ENCODE data around the gene TLCD2. TPM values are rescaled to one million over a fixed set of nuclear protein-coding genes. Genes with fewer than 3 reads are reported as not detected.
"Not testable (repeated sequence)": the region's sequence is repeated elsewhere in the genome, so short reads cannot be mapped to it uniquely, and the experiment has no call there.

The TLCD2 gene
- total and polyA plus RNA-seq, 5 donors = 1.5 to 6.1 (median 2.1) TPM

GRCh38 chr17:1707107-1707506 lies 3.1 kb downstream of the TLCD2 start:
- 93% methylated on average over 5 of the region's 5 CpGs for WGBS
- Histone ChIP-seq H3K27ac (ENCODE audit: low read length) (no peak overlapping the region), H3K27me3 (ENCODE audit: control insufficient read depth, insufficient read depth) (no peaks in the 10 kb centered on the region), H3K4me1 (ENCODE audit: control insufficient read depth, insufficient read depth, low read length) (no peaks in the 10 kb centered on the region), H3K9me3 (ENCODE audit: control insufficient read depth, low read length) (no peaks in the 10 kb centered on the region), H3K4me3 (ENCODE audit: low read length) (no peak overlapping the region)
- DNase-seq (peak in 1 of 3 donors; percentile 5), ATAC-seq (no peak)
- intact Hi-C loops (cut with DNase I) = no loop called here

GRCh38 chr17:1705004-1705403 lies 5.2 kb downstream of the TLCD2 start:
- Histone ChIP-seq H3K27ac (ENCODE audit: low read length) (no peak overlapping the region), H3K4me3 (ENCODE audit: low read length) (no peak overlapping the region), H3K9me3 (ENCODE audit: control insufficient read depth, low read length) (no peaks in the 10 kb centered on the region), H3K27me3 (ENCODE audit: control insufficient read depth, insufficient read depth) (no peaks in the 10 kb centered on the region), H3K4me1 (ENCODE audit: control insufficient read depth, insufficient read depth, low read length) (no peaks in the 10 kb centered on the region)
- WGBS = 71% methylated on average over 7 of the region's 7 CpGs
- intact Hi-C loops (cut with DNase I) = no loop called here
- DNase-seq (peak in 1 of 3 donors; percentile 2), ATAC-seq (no peak)

DNA sequence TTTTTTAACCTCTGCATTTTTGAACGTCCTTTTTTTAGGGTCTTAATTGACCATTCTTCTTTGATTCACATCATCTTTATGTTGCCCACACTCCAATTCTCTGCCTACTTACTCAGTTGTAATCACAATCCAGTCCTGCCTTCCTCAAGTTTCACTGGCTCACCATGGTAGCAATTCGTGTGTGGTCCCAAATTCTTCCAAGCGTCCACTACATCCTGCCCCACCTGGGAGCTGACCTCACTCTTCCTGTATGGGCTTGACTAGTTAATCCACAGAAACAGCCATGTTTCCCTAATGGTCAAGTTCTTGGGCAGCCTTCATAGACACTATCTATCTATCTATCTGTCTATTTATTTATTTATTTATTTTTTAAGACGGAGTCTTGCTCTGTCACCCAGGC lies 7.1 kb downstream of the TLCD2 start:
- peak in 1 of 2 donors; percentile 22 for ATAC-seq

DNA sequence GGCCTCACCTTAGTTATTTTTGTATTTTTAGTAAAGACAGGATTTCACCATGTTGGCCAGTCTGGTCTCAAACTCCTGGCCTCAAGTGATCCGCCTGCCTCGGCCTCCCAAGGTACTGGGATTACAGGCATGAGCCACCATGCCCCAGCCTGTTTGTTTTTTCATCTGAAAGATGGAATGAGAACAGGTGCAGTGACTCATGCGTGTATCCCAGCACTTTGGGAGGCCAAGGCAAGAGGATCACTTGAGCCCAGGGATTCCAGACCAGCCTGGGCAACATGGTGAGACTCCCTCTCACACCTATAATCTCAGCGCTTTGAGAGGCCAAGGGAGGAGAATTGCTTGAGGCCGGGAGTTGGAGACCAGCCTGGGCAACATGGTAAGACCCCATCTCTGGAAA lies 10.3 kb downstream of the TLCD2 start:
- H3K4me3 ChIP-seq (ENCODE audit: low read length); H3K27ac ChIP-seq (ENCODE audit: low read length); H3K4me1 ChIP-seq (ENCODE audit: control insufficient read depth, insufficient read depth, low read length); H3K27me3 ChIP-seq (ENCODE audit: control insufficient read depth, insufficient read depth); intact Hi-C loops (cut with DNase I); ATAC-seq; H3K9me3 ChIP-seq (ENCODE audit: control insufficient read depth, low read length): not testable (repeated sequence)
- DNase-seq = peak in 1 of 3 donors; percentile 7
- 94% methylated on average over 5 of the region's 5 CpGs for WGBS

More for the DNA sequence above, 7.1 kb downstream of the TLCD2 start:
- no peaks in the 10 kb centered on the region for H3K27me3 ChIP-seq (ENCODE audit: control insufficient read depth, insufficient read depth)
- no peak overlapping the region for H3K27ac ChIP-seq (ENCODE audit: low read length)
- no peaks in the 10 kb centered on the region for H3K4me1 ChIP-seq (ENCODE audit: control insufficient read depth, insufficient read depth, low read length)
- no peak overlapping the region for H3K4me3 ChIP-seq (ENCODE audit: low read length)
- no peaks in the 10 kb centered on the region for H3K9me3 ChIP-seq (ENCODE audit: control insufficient read depth, low read length)
- WGBS = 52% methylated on average over 4 of the region's 4 CpGs
- no peak for DNase-seq
- intact Hi-C loops (cut with DNase I) = no loop called here

GRCh38 chr17:1697681-1698080 lies 12.5 kb downstream of the TLCD2 start:
- peak in 1 of 2 donors; percentile 43 for ATAC-seq

DNA sequence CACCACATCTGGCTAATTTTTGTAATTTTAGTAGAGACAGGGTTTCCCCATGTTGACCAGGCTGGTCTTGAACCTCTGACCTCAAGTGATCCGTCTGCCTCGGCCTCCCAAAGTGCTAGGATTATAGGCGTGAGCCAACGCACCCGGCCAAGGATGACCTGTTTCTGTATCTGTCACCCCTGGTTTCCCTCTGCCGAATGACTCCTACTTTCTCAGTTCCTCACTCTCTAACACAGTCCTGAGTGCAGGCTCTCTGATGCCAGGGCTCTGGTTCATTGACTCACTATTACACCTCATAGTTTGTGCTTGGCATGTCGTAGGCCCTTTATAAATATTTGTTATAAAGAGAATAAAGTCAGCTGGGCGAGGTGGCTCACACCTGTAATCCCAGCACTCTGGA lies 14.8 kb downstream of the TLCD2 start:
- no peaks in the 10 kb centered on the region for H3K9me3 ChIP-seq (ENCODE audit: control insufficient read depth, low read length)
- WGBS = 85% methylated on average over 8 of the region's 8 CpGs

More at GRCh38 chr17:1697681-1698080, 12.5 kb downstream of the TLCD2 start:
- no peaks in the 10 kb centered on the region for H3K27me3 ChIP-seq (ENCODE audit: control insufficient read depth, insufficient read depth)
- intact Hi-C loops (cut with DNase I) = no loop called here
- H3K4me3 ChIP-seq (ENCODE audit: low read length) = no peak overlapping the region
- DNase-seq = peak in 1 of 3 donors; percentile 27
- WGBS = 54% methylated on average over 5 of the region's 5 CpGs
- no peak overlapping the region for H3K27ac ChIP-seq (ENCODE audit: low read length)
- H3K9me3 ChIP-seq (ENCODE audit: control insufficient read depth, low read length) = no peaks in the 10 kb centered on the region
- H3K4me1 ChIP-seq (ENCODE audit: control insufficient read depth, insufficient read depth, low read length) = no peaks in the 10 kb centered on the region

DNA sequence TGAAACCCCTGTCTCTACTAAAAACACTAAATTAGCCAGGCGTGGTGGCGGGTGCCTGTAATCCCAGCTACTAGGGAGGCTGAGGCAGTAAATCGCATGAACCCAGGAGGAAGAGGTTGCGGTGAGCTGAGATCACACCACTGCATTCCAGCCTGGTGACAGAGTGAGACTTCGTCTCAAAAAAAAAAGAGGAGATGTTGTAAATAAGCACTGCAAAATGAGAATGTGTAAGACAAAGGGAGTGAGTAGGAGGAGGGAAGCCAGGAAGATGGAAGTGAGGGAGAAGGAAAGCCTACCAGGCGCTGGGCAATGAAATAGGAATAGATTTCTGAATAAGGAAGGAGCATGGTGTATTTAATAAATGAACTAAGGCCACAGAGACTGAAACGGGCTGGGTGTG lies 16.8 kb downstream of the TLCD2 start:
- H3K27ac ChIP-seq (ENCODE audit: low read length) = no peak overlapping the region
- DNase-seq = no peak
- no peaks in the 10 kb centered on the region for H3K4me1 ChIP-seq (ENCODE audit: control insufficient read depth, insufficient read depth, low read length)
- intact Hi-C loops (cut with DNase I) = no loop called here
- 89% methylated on average over 7 of the region's 7 CpGs for WGBS
- no peaks in the 10 kb centered on the region for H3K9me3 ChIP-seq (ENCODE audit: control insufficient read depth, low read length)
- no peak for ATAC-seq
- H3K27me3 ChIP-seq (ENCODE audit: control insufficient read depth, insufficient read depth) = no peaks in the 10 kb centered on the region
- no peak overlapping the region for H3K4me3 ChIP-seq (ENCODE audit: low read length)

More for the DNA sequence above, 14.8 kb downstream of the TLCD2 start:
- no peak for ATAC-seq
- Histone ChIP-seq H3K4me1 (ENCODE audit: control insufficient read depth, insufficient read depth, low read length) (no peaks in the 10 kb centered on the region), H3K27me3 (ENCODE audit: control insufficient read depth, insufficient read depth) (no peaks in the 10 kb centered on the region), H3K4me3 (ENCODE audit: low read length) (no peak overlapping the region), H3K27ac (ENCODE audit: low read length) (no peak overlapping the region)
- intact Hi-C loops (cut with DNase I) = no loop called here
- no peak for DNase-seq

GRCh38 chr17:1690544-1691221 lies 19.5 kb downstream of the TLCD2 start:
- no peak for DNase-seq
- intact Hi-C loops (cut with DNase I) = no loop called here
- Histone ChIP-seq H3K27ac (ENCODE audit: low read length) (no peak overlapping the region), H3K4me3 (ENCODE audit: low read length) (no peak overlapping the region), H3K27me3 (ENCODE audit: control insufficient read depth, insufficient read depth) (no peaks in the 10 kb centered on the region), H3K4me1 (ENCODE audit: control insufficient read depth, insufficient read depth, low read length) (no peaks in the 10 kb centered on the region), H3K9me3 (ENCODE audit: control insufficient read depth, low read length) (no peaks in the 10 kb centered on the region)
- no peak for ATAC-seq
- 90% methylated on average over 7 of the region's 8 CpGs for WGBS

- H3K27me3 ChIP-seq (ENCODE audit: control insufficient read depth, insufficient read depth); intact Hi-C loops (cut with DNase I): not testable (repeated sequence)
These were observed 21.8 kb downstream of the TLCD2 start for GRCh38 chr17:1688405-1688804.

GRCh38 chr17:1686086-1686485 lies 24.1 kb downstream of the TLCD2 start:
- ATAC-seq = no peak
- no peaks in the 10 kb centered on the region for H3K9me3 ChIP-seq (ENCODE audit: control insufficient read depth, low read length)
- WGBS = 89% methylated on average over 7 of the region's 7 CpGs
- intact Hi-C loops (cut with DNase I) = no loop called here
- peaks cover 4% of the 10 kb centered on the region for H3K4me1 ChIP-seq (ENCODE audit: control insufficient read depth, insufficient read depth, low read length)
- no peak for DNase-seq
- H3K27me3 ChIP-seq (ENCODE audit: control insufficient read depth, insufficient read depth) = no peaks in the 10 kb centered on the region
- no peak overlapping the region for H3K27ac ChIP-seq (ENCODE audit: low read length)
- no peak overlapping the region for H3K4me3 ChIP-seq (ENCODE audit: low read length)

More at GRCh38 chr17:1688405-1688804, 21.8 kb downstream of the TLCD2 start:
- not testable (repeated sequence) for H3K9me3 ChIP-seq (ENCODE audit: control insufficient read depth, low read length); DNase-seq; H3K4me3 ChIP-seq (ENCODE audit: low read length); H3K27ac ChIP-seq (ENCODE audit: low read length); ATAC-seq; H3K4me1 ChIP-seq (ENCODE audit: control insufficient read depth, insufficient read depth, low read length)
- WGBS = 92% methylated on average over 6 of the region's 6 CpGs

GRCh38 chr17:1684378-1685189 lies 25.6 kb downstream of the TLCD2 start, which contains the start of gene PRPF8:
Gene PRPF8 (minus strand): TSS chr17:1684867. CDS start chr17:1684571, 296 bp downstream.
- intact Hi-C loops (cut with DNase I) = no loop called here
- peaks cover 4% of the 10 kb centered on the region for H3K4me1 ChIP-seq (ENCODE audit: control insufficient read depth, insufficient read depth, low read length)
- no peaks in the 10 kb centered on the region for H3K27me3 ChIP-seq (ENCODE audit: control insufficient read depth, insufficient read depth)
- DNase-seq = peak; percentile 97 to 99 (median 99)
- WGBS = under 1% methylated on average over 72 of the region's 72 CpGs
- peak within 1 kb of the TSS; percentile 93 for H3K4me3 ChIP-seq (ENCODE audit: low read length)
- no peaks in the 10 kb centered on the region for H3K9me3 ChIP-seq (ENCODE audit: control insufficient read depth, low read length)
- peak within 1 kb of the TSS; percentile 87 for H3K27ac ChIP-seq (ENCODE audit: low read length)
- ATAC-seq = peak; percentile 100
